ENCODE measurements around the gene FGF14. TPM values are rescaled to one million over a fixed set of nuclear protein-coding genes. Genes with fewer than 3 reads are reported as not detected.

The FGF14 gene
- total and polyA plus RNA-seq, 2 donors (not counting 3 experiments of a cell fraction or from before 2014, with no cell fraction given), result not detected

GRCh38 chr13:102141625-102142472 lies 260.0 kb downstream of the FGF14 start:
- Histone ChIP-seq H3K27ac (ENCODE audit: insufficient read depth, low read depth, low read length) (no peak overlapping the region), H3K9me3 (replicated peaks; ENCODE audit: control insufficient read depth, insufficient read depth, low read length) (no peaks in the 10 kb centered on the region), H3K9me1 (replicated peaks; ENCODE audit: control insufficient read depth, extremely low read depth, insufficient read depth, low read length) (no peaks in the 10 kb centered on the region), H3K4me2 (ENCODE audit: insufficient read depth, low read length) (no peak overlapping the region), H4K20me1 (replicated peaks; ENCODE audit: control insufficient read depth, extremely low read depth, insufficient read depth, low read length) (no peaks in the 10 kb centered on the region), H3K4me1 (ENCODE audit: control insufficient read depth, extremely low read depth, insufficient read depth, low read length) (no peaks in the 10 kb centered on the region), H3K9ac (replicated peaks; ENCODE audit: extremely low read depth, insufficient read depth, low read length) (no peak overlapping the region), H3K79me2 (ENCODE audit: control insufficient read depth, insufficient read depth, low read length) (no peaks in the 10 kb centered on the region), H3K27me3 (ENCODE audit: control insufficient read depth in 2 of 2, insufficient read depth in 2 of 2, low read length in 2 of 2) (peaks cover 0 to 2% of the 10 kb centered on the region in 2 experiments), H3K36me3 (ENCODE audit: control insufficient read depth in 2 of 2, extremely low read depth in 1 of 2, insufficient read depth in 2 of 2, low read length in 2 of 2) (no peaks in the 10 kb centered on the region), H3K4me3 (replicated peaks in 1 of 3; ENCODE audit: insufficient read depth in 1 of 3, low read depth in 1 of 3, low read length in 3 of 3) (no peak overlapping the region), H2AFZ (ENCODE audit: low read depth, low read length) (no peak overlapping the region)
- DNase-seq (ENCODE audit: low read depth, low spot score) (peak; percentile 25), FAIRE-seq (no peak)
- ChIA-PET CTCF (interaction anchor here (0.5 to 7.0 kb wide), 41 partner anchors 8 to 1002 kb away, joined by 3 to 264 read pairs (median 4); no protein-coding TSS in a partner anchor), POLR2A (no interaction called here)
- no TSS peak for BruUV-seq (replicated peaks)
- dilution Hi-C loops (cut with MboI; ENCODE audit: extremely low pct_ligation_motif_present, low sequenced_read_pairs) (no loop called here), intact Hi-C loops (cut with micrococcal nuclease) (loop anchor here (1.0 to 10.0 kb wide), 5 partner anchors 233 to 997 kb away; no protein-coding TSS in a partner anchor)
- TF ChIP-seq JUN (IDR thresholded peaks at IDR 0.05; ENCODE audit: borderline replicate concordance, insufficient read depth, insufficient read length, low read depth) (no peak), EZH2 (IDR thresholded peaks at IDR 0.05; ENCODE audit: borderline replicate concordance, low read depth, low read length, severe bottlenecking) (no peak), CTCF (IDR thresholded peaks at IDR 0.05; ENCODE audit: extremely low read depth in 1 of 2, insufficient read depth in 1 of 2, low read depth in 1 of 2, low read length in 2 of 2) (peak; percentile 48 to 51), FOS (IDR thresholded peaks at IDR 0.05; ENCODE audit: borderline replicate concordance, insufficient read depth, low read length) (no peak)
